K562 (cell line): ENCODE measurements around the gene ZMYND8. TPM values are rescaled to one million over a fixed set of nuclear protein-coding genes. Genes with fewer than 3 reads are reported as not detected.

Experiments used
- ATAC-seq: fragments of 200-7000 bp; cut with Tn5 transposase; 3 replicates; pipeline ENCODE4 v1.9.1; 2020; ENCODE audit warnings: moderate library complexity
- BruUV-seq: library from RNA; stranded (reverse); fragments of 400-500 nt; replicated peaks from 2 replicates; lab custom pipeline; 2021; lab: Mats Ljungman, UMichigan
- CTCF ChIA-PET: fragments of 300-600 bp; formaldehyde crosslinking; extraction: SDS; loops from one replicate; lab custom pipeline; 2021; ENCODE audit warnings: low intra/inter-chr PET ratio; lab: Yijun Ruan, JAX
- POLR2A ChIA-PET: fragments of 300-600, 350-650 bp; sonication (Branson Sonifier 250); formaldehyde crosslinking; extraction: SDS; loops from one replicate; lab custom pipeline; 2021; ENCODE audit warnings: antibody characterized with exemption, inconsistent platforms; lab: Yijun Ruan, JAX
- DNase-seq, 4 experiments: peaks; one replicate each; pipeline versions ENCODE4 v3.0.0 to v3.0.0-alpha.2; 2011 to 2018; ENCODE audit warnings: low spot score in 3 of 4, mixed read lengths in 3 of 4; ENCODE audit errors: extremely low read depth in 1 of 4
- FAIRE-seq: peaks from 2 replicates; lab custom pipeline; 2011; peaks lifted over from hg19 to GRCh38; lab: Jason Lieb, UNC
- H2AFZ ChIP-seq: 2 replicates; pipeline ENCODE4 v1.6.0; 2011; ENCODE audit warnings: low read depth, low read length, control low read depth, inconsistent platforms
- H3K27ac ChIP-seq: fragments of 200-600 bp; 3 replicates; pipeline ENCODE4 v1.8.0; 2011; ENCODE audit warnings: low read depth, mild to moderate bottlenecking, control low read depth, inconsistent platforms, low read length, moderate library complexity, mixed read lengths; ENCODE audit errors: extremely low read depth
- H3K27me3 ChIP-seq, 2 experiments: fragments of 300-600 bp in 1 of 2; 2 replicates in 1 of 2; 3 replicates in 1 of 2; pipeline versions ENCODE4 v1.6.0 to v1.8.0; 2011; ENCODE audit warnings: inconsistent platforms in 2 of 2, low read length in 2 of 2, mild to moderate bottlenecking in 1 of 2, mixed read lengths in 1 of 2, moderate library complexity in 1 of 2; ENCODE audit not compliant: control insufficient read depth in 2 of 2, insufficient read depth in 2 of 2
- H3K36me3 ChIP-seq: fragments of 300-600 bp; 3 replicates; pipeline ENCODE4 v1.8.0; 2011; ENCODE audit warnings: mild to moderate bottlenecking, low read length, inconsistent platforms; ENCODE audit not compliant: control insufficient read depth, insufficient read depth
- H3K4me1 ChIP-seq, 2 experiments: fragments of 200-600 bp in 1 of 2; replicated peaks in 1 of 2; 2 replicates in 1 of 2; 3 replicates in 1 of 2; pipeline versions ENCODE4 v1.5.1 to v1.8.0; 2011; ENCODE audit warnings: inconsistent platforms in 2 of 2, low read length in 2 of 2, mild to moderate bottlenecking in 1 of 2, mixed read lengths in 1 of 2, moderate library complexity in 1 of 2; ENCODE audit not compliant: control insufficient read depth in 2 of 2, insufficient read depth in 2 of 2
- H3K4me2 ChIP-seq: 2 replicates; pipeline ENCODE4 v1.6.1; 2011; ENCODE audit warnings: low read length, control low read depth, inconsistent platforms, mixed read lengths; ENCODE audit not compliant: insufficient read depth
- H3K4me3 ChIP-seq: fragments of 200-600 bp; sonication (generic), shearing (Covaris generic); 2 replicates; pipeline ENCODE4 v1.5.1; 2016; ENCODE audit warnings: control low read depth, inconsistent platforms
- H3K79me2 ChIP-seq: fragments of 200-600 bp; 3 replicates; pipeline ENCODE4 v1.8.0; 2011; ENCODE audit warnings: low read length, inconsistent platforms; ENCODE audit not compliant: control insufficient read depth, insufficient read depth
- H3K9ac ChIP-seq, 2 experiments: 2 replicates each; pipeline versions ENCODE4 v1.6.0 to v1.6.1; 2011; ENCODE audit warnings: low read depth in 2 of 2, low read length in 2 of 2, control low read depth in 1 of 2, inconsistent platforms in 1 of 2, mild to moderate bottlenecking in 1 of 2, mixed read lengths in 1 of 2; ENCODE audit not compliant: insufficient read depth in 1 of 2
- H3K9me1 ChIP-seq: one replicate; pipeline ENCODE4 v1.6.0; 2011; ENCODE audit warnings: inconsistent platforms, mild to moderate bottlenecking, low read length, moderate library complexity; ENCODE audit not compliant: control insufficient read depth, insufficient read depth
- H3K9me3 ChIP-seq: replicated peaks from 2 replicates; pipeline ENCODE4 v1.5.1; 2011; ENCODE audit warnings: low read depth, low read length, inconsistent platforms; ENCODE audit not compliant: control insufficient read depth, insufficient read depth
- H4K20me1 ChIP-seq: replicated peaks from 2 replicates; pipeline ENCODE4 v1.6.1; 2011; ENCODE audit warnings: low read length, inconsistent platforms, mixed read lengths; ENCODE audit not compliant: control insufficient read depth, insufficient read depth
- CCNT2 ChIP-seq: IDR thresholded peaks from 2 replicates; pipeline ENCODE4 v1.6.1; 2011; ENCODE audit warnings: borderline replicate concordance, low read depth, mild to moderate bottlenecking, moderate library complexity, mixed read lengths, low read length; ENCODE audit not compliant: insufficient read length; ENCODE audit errors: extremely low read depth
- EP300 ChIP-seq: IDR thresholded peaks from 2 replicates; pipeline ENCODE4 v1.6.1; 2012; ENCODE audit warnings: low read length, improper control_type of control experiment
- PHF21A ChIP-seq: fragments of 450-650 bp; IDR thresholded peaks from 2 replicates; pipeline ENCODE4 v1.6.1; 2017; ENCODE audit warnings: low read depth, borderline replicate concordance
- XRCC3 ChIP-seq: fragments of 450-650 bp; IDR thresholded peaks from 2 replicates; pipeline ENCODE4 v1.6.1; 2017; ENCODE audit warnings: mild to moderate bottlenecking, moderate library complexity
- ZBTB11 ChIP-seq, 3 experiments: fragments of 200-800 bp in 1 of 3; fragments of 250-450 bp in 1 of 3; fragments of 450-650 bp in 1 of 3; sonication (Bioruptor Pico) in 1 of 3; sonication (Bioruptor generic) in 1 of 3; formaldehyde crosslinking in 1 of 3; IDR thresholded peaks; 2 replicates each; pipeline versions ENCODE4 v1.6.1 to v1.8.0; 2016 to 2022; ENCODE audit warnings: mild to moderate bottlenecking in 2 of 3, missing genetic modification characterization in 2 of 3, missing compliant biosample characterization in 1 of 3, moderate library complexity in 1 of 3
- ZBTB49 ChIP-seq: sonication (generic); formaldehyde crosslinking; IDR thresholded peaks from 2 replicates; pipeline ENCODE4 v1.8.0; 2022; ENCODE audit warnings: missing genetic modification reagents, mild to moderate bottlenecking, borderline replicate concordance
- WGBS: fragments of 100-300 bp; shearing (Covaris generic); methylation state at CpG from one replicate; pipeline ENCODE4 v1.1.6; 2016; ENCODE audit warnings: low coverage, mixed read lengths; ENCODE audit not compliant: insufficient coverage; ENCODE audit errors: missing lambda C conversion rate; 5-methylcytosine and 5-hydroxymethylcytosine counted together
- in situ Hi-C: fragments of 300-500 bp; cut with MboI; formaldehyde crosslinking; loops from 4 replicates; pipeline ENCODE4 v1.15.0; 2018; ENCODE audit warnings: inconsistent platforms, mixed read lengths
- intact Hi-C: fragments of 100-400 bp; cut with micrococcal nuclease; formaldehyde crosslinking; loops from 2 replicates; pipeline ENCODE4 v1.14.2; 2022
- polyA plus RNA-seq, 8 experiments: library from polyadenylated mRNA; depleted of rRNA in 4 of 8; stranded (reverse) in 5 of 8; unstranded in 3 of 8; fragments of >200 nt; fragmentation: Nextera tagmentation in 2 of 8; fragmentation: Illumina TruSeq in 1 of 8; extraction: Ambion mirVana in 2 of 8; extraction: Trizol in 1 of 8; gene quantifications; 2 replicates each; pipeline versions ENCODE4 v1.2.1 to v1.2.3, GENCODE V29; 2011 to 2014; ENCODE audit warnings: inconsistent platforms in 1 of 8, missing spikeins in 1 of 8
- total RNA-seq, 7 experiments: library from RNA; depleted of rRNA in 6 of 7; stranded (reverse); fragments of >200 nt in 6 of 7; fragmentation: Illumina TruSeq in 2 of 7; extraction: Trizol in 2 of 7; gene quantifications; 2 replicates each; pipeline versions ENCODE4 v1.2.1 to v1.2.3, GENCODE V29; 2011 to 2021; ENCODE audit warnings: low replicate concordance in 1 of 7
- TF ChIP-seq, protein P1 (sequence below): fragments of 250-450 bp; sonication (Bioruptor Pico); IDR thresholded peaks from 2 replicates; pipeline ENCODE4 v1.8.0; 2022; ENCODE audit warnings: inconsistent platforms

ZMYND8 gene
- total and polyA plus RNA-seq, 9 of the 15 experiments (the other 6 are each of a cell fraction or from before 2014, with no cell fraction given): 31.8 to 148 (median 71.9) TPM

DNA sequence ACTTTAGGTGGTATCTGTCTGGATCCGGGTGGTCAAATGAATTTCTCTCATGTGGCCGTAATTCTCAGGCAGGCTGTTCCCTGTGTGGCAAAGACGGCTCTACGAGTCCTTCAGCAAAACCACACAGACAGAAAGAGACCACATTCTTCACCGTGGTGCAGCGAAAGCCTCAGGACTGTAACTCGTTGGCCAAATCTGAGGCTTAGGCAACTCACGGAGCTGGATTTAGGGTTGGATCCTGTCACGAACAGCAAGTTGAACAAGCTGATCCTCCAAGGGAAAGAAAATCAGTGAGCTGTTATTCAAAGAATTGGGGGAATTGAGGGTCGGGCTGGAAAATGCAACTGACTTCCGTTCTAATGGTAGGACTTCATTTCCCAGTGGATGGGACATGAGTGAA, 167.4 kb downstream of the ZMYND8 start:
- POLR2A ChIA-PET: no interaction called here
- peaks cover 17 to 25% of the 10 kb centered on the region in 2 experiments for H3K27me3 ChIP-seq
- H3K79me2 ChIP-seq: no peaks in the 10 kb centered on the region
- CTCF ChIA-PET: no interaction called here
- peak overlapping the region; percentile 67 for H2AFZ ChIP-seq
- TF ChIP-seq XRCC3 (no peak), CCNT2 (no peak), PHF21A (no peak), ZBTB49 (CRISPR knock-in tag) (no peak), ZBTB11 (CRISPR knock-in tag; IDR thresholded peaks at IDR 0.05) (peak in 1 of 3 experiments; percentile 78; a peak in 2 of 6 replicates), EP300 (no peak)
- TF ChIP-seq, protein P1, sequence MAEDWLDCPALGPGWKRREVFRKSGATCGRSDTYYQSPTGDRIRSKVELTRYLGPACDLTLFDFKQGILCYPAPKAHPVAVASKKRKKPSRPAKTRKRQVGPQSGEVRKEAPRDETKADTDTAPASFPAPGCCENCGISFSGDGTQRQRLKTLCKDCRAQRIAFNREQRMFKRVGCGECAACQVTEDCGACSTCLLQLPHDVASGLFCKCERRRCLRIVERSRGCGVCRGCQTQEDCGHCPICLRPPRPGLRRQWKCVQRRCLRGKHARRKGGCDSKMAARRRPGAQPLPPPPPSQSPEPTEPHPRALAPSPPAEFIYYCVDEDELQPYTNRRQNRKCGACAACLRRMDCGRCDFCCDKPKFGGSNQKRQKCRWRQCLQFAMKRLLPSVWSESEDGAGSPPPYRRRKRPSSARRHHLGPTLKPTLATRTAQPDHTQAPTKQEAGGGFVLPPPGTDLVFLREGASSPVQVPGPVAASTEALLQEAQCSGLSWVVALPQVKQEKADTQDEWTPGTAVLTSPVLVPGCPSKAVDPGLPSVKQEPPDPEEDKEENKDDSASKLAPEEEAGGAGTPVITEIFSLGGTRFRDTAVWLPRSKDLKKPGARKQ: no peak
- TF ChIP-seq, all 486 proteins: peak for 1
- Histone ChIP-seq H3K4me3 (no peak overlapping the region), H4K20me1 (no peaks in the 10 kb centered on the region), H3K9me1 (no peaks in the 10 kb centered on the region), H3K9me3 (no peaks in the 10 kb centered on the region), H3K4me2 (peak overlapping the region; percentile 40), H3K36me3 (no peaks in the 10 kb centered on the region), H3K9ac (no peak overlapping the region), H3K4me1 (peaks cover 0 to 6% of the 10 kb centered on the region in 2 experiments; a peak in 2 of 5 replicates), H3K27ac (no peak overlapping the region)
- in situ Hi-C loops (no loop called here), intact Hi-C loops (no loop called here)
- DNase-seq: no peak
- WGBS: 4% methylated on average over 11 of the region's 11 CpGs
- ATAC-seq: peak; percentile 58; the same call in 2 of the 3 replicates
- no peak for FAIRE-seq
- no TSS peak for BruUV-seq
